AML-193 (cell line): ENCODE measurements around the gene RTTN.
"Not testable (repeated sequence)": the region's sequence is repeated elsewhere in the genome, so short reads cannot be mapped to it uniquely, and the experiment has no call there.

Source experiments
- DNase-seq, 2 experiments: peaks; one replicate each; lab custom pipeline; 2025; lab: John Stamatoyannopoulos, UW

RTTN gene

GRCh38 chr18:70205421-70206397 lies at the start of gene RTTN:
Gene RTTN (minus strand): TSS chr18:70205687. CDS start chr18:70205658, 29 bp downstream.
- peak; percentile 86 to 88 for DNase-seq

GRCh38 chr18:70250781-70251180 lies 45.3 kb upstream of the RTTN start:
- DNase-seq, result no peak

DNA sequence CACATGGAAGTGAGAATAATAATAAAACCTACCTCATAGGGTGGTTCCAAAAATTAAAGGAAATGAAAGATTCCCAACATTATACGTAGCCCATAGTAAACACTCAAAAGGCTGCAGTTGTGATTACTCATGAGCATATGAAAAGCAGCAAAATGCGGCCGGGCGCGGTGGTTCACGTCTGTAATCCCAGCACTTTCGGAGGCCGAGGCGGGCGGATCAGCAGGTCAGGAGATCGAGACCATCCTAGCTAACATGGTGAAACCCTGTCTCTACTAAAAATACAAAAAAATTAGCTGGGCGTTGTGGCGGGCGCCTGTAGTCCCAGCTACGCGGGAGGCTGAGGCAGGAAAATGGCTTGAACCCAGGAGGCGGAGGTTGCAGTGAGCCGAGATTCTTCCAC lies 44.4 kb upstream of the RTTN start:
- DNase-seq, result not testable (repeated sequence)

DNA sequence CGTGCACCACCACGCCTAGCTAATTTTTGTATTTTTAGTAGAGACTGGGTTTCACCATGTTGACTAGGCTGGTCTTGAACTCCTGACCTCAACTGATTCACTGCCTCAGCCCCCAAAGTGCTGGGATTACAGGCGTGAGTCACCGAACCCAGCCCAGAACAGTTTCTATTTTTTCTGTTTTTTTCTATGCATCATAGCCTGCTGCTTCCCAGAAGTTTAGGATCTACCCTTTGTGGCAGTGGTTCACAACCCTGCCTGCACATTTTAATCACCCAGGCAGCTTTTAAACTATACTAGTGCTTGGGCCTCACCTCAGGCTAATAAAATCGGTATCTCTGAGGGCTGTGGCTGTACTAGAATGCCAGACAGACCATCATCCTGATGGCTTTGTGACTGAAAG lies 43.6 kb upstream of the RTTN start:
- DNase-seq, result no peak

DNA sequence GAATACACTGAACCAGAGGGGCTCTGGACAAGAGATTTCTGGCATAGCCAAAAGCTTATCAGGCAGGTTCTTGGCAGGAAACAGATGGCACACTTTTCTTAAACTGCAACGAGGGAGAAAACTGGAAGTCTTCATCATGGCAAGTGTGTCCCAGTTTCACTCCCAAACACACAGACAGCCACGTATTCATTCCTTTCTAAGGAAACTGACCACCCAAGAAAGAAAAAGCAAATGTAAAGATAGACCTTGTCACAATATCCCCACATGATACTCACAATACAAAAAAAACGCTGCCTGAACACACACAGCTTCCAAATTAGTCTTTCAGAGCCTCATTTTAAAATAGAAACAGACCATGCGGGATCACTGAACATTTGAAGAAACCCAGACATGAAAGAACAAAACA lies 40.6 kb upstream of the RTTN start:
- no peak for DNase-seq

GRCh38 chr18:70243131-70243929 lies 37.8 kb upstream of the RTTN start:
- no peak for DNase-seq

DNA sequence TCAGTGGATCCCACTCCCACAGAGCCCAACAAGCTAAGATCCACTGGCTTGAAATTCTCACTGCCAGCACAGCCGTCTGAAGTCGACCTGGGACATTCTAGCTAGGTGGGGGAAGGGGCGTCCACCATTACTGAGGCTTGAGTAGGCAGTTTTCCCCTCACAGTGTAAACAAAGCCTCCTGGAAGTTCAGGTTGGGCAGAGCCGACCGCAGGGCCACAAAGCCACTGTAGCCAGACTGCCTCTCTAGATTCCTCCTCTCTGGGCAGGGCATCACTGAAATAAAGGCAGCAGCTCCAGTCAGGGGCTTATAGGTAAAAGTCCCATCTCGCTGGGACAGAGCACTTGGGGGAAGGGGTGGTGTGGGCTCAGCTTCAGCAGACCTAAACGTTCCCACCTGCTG lies 31.4 kb upstream of the RTTN start:
- not testable (repeated sequence) for DNase-seq

GRCh38 chr18:70235478-70235877 lies 30.0 kb upstream of the RTTN start:
- DNase-seq, result no peak

GRCh38 chr18:70234667-70235459 lies 29.4 kb upstream of the RTTN start:
- DNase-seq, result no peak

DNA sequence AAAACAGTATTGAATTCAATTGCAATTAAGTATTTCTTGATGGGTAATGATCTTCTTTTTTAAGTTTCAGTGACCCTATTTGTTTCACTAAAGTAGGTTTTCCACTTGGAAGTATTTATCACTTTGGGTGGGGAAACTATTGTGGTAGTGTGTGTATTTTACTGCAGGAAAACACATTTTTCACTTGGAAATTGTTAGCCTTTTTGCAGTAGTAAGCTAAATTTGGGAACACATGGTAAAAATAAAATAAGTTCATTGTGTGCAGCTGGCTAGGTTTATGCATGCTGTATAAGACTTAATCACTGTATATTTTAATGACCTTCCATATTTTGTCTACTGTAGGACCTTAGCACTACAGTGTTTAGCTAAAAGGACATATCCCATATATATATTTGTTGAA lies 28.5 kb upstream of the RTTN start:
- no peak for DNase-seq

GRCh38 chr18:70232261-70232660 lies 26.8 kb upstream of the RTTN start:
- DNase-seq, result no peak

DNA sequence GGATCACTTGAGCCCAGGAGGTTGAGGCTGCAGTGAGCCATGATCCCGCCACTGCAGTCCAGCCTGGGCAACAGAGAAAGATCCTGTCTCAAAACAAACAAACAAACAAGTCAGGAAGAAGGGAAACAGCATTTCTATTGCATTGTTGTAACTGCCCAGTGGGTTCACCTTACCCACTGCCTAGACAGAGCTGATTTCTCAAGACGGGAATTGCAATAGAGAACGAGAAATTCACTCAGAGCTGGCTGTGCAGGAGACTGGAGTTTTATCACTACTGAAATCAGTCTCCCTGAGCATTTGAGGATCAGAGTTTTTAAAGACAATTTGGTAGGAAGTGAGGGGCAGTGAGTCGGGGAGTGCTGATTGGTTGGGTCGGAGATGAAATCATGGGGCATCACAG lies 24.2 kb upstream of the RTTN start:
- no peak for DNase-seq

GRCh38 chr18:70228536-70228935 lies 23.0 kb upstream of the RTTN start:
- no peak for DNase-seq

- no peak for DNase-seq
Measured at GRCh38 chr18:70227438-70227837, 22.0 kb upstream of the RTTN start.

GRCh38 chr18:70221915-70222278 lies 16.4 kb upstream of the RTTN start:
- no peak for DNase-seq

DNA sequence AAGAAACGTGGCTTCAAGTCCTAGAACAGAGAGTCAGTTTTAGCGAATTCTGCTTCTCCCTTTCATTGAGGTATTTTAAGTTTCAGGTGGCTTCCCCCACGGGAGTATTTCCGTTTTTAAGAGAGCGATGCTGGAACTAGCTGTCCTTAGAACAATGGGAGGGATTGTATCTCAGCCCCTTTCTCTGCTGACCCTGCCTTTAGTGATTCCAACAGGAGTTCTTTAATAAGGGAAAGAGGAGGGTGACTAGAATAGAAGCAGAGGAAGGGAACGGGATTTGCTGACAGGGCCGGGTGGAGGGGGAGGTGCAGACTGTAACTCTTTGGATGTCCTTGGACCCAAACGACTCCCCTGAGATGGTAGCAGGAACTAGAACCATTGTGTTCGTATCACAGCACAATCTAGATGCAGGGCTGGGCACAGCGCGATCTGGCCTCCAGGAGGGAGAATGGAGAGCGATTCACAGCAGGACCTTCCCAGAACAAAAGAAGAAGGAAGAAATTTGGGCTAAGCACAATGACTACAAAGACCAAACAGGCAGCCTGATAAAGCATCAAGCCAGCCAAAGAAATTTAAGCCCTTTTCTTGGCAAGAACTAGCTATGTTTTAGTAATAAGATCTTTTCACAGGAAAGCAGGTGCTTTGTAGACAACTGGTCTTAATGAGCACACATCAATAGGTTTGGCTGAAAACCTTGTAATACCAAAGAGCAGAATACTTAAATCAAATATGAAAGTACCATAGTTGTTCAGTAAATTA lies 15.8 kb upstream of the RTTN start:
- no peak for DNase-seq

DNA sequence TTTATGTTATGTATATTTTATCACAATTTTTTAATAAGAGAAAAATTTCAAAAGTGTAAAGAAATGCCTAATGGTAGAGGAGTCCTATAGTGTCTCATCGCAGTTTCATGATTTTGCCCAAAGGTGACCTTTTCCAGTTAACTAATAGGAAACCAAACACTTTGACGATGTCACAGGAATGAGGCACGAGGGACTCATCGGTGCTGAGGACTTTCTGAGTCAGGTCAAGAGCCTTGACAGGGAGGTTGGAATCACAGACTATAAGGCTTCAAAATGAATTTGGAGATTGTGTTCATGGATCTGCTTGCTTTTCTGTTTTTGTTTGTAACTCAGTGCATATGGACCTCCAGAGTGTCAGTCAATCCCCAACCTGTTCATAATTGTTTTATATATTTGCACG lies 15.1 kb upstream of the RTTN start:
- no peak for DNase-seq

GRCh38 chr18:70219688-70220087 lies 14.2 kb upstream of the RTTN start:
- DNase-seq, result no peak

DNA sequence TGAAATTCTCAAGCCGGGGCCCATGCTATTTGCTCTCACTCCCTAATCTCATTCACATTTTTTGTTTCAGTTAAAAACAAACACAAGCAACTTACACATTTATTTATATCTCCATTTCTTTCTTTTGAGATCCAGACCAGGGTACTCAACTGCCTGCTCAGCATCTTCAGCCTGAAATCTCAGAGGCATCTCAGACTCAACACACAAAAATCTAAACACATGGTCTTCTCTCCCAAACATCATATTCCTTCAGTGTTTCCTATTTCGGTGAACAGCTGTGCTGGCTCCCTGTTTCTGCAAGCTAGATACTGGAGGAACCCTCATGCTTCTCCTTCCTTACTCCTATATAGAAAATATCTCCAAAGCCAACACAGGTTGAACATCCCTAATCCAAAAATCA lies 11.3 kb upstream of the RTTN start:
- DNase-seq, result no peak

- no peak for DNase-seq
Measured at GRCh38 chr18:70207181-70207580, 1.7 kb upstream of the RTTN start.

DNA sequence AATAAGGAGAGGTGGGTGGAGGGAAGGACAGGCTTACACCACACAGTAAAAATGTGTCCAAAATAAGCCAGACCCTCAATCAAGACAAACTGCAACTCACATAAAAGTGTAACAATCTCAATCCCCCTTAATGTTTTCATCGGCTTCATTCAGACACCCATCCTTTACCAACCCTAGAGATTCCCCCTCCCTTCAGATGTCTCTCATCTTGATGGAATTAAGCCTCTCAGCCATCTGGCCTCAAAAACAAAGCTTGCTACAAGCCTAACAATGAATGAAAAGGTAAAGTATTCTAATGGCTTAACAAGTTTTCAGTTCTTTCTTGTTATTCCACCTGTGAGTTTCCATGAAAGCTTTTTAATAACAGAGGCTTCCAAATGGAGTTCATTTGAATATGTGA lies 5.2 kb downstream of the RTTN start:
- DNase-seq, result no peak

DNA sequence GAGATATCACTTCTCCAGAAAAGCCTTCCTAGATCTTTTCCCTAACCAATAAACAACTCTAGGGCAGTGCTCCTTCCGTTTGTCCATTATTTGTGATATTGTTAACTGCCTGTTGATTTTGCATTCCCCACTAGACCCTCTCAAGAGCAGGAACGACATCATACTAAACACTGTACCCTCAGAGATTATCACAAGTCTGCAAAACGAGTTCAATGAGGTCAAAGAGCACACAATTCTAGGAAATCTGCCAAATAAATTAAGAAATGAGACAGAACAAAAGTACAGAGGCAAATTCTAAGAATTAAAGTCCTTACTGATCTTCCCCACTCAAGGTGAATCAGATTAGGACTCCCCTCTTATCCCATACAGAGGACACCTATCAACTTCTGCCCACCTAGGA lies 7.6 kb downstream of the RTTN start:
- DNase-seq, result no peak
